22Rv1 (cell line): ENCODE measurements around the gene PLA2G4C.

Experiments used
- ZFX ChIP-seq: fragments of 450-650 bp; IDR thresholded peaks from 2 replicates; pipeline ENCODE4 v1.6.1; 2017; ENCODE audit warnings: antibody characterized with exemption, borderline replicate concordance
- TF ChIP-seq, protein P1 (sequence below): fragments of 450-650 bp; IDR thresholded peaks from 2 replicates; pipeline ENCODE4 v1.5.1; 2017; ENCODE audit warnings: mild to moderate bottlenecking

DNA sequence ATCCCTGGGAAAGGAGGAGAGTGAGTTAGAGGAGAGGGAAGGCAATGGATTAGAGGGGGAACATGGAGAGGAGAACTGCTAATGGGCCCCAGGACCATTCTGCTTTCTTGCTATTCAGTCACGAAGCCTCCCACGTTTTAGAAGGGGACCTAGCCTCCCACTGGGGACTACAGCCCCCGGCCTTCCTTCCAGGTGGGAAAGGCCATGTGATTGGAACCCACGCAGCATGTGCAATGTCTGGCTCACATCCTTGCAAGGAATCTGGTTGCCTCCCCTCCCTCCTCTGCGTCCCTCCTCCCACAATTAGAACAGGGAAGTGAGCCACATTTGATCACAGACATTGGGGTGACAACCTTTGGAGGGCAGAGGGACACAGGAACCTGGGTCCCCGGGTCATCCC, 22.5 kb upstream of the PLA2G4C start:
- TF ChIP-seq, protein P1, sequence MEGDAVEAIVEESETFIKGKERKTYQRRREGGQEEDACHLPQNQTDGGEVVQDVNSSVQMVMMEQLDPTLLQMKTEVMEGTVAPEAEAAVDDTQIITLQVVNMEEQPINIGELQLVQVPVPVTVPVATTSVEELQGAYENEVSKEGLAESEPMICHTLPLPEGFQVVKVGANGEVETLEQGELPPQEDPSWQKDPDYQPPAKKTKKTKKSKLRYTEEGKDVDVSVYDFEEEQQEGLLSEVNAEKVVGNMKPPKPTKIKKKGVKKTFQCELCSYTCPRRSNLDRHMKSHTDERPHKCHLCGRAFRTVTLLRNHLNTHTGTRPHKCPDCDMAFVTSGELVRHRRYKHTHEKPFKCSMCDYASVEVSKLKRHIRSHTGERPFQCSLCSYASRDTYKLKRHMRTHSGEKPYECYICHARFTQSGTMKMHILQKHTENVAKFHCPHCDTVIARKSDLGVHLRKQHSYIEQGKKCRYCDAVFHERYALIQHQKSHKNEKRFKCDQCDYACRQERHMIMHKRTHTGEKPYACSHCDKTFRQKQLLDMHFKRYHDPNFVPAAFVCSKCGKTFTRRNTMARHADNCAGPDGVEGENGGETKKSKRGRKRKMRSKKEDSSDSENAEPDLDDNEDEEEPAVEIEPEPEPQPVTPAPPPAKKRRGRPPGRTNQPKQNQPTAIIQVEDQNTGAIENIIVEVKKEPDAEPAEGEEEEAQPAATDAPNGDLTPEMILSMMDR = no peak
- TF ChIP-seq ZFX = no peak
